ENCODE results near the gene SRRM4.

Gene SRRM4

GRCh38 chr12:119171691-119172425 lies 190.5 kb downstream of the SRRM4 start:
- DNase-seq = no peak

GRCh38 chr12:119175081-119175480 lies 193.7 kb downstream of the SRRM4 start:
- no peak for DNase-seq

- DNase-seq = no peak
These were observed 195.1 kb downstream of the SRRM4 start for GRCh38 chr12:119176267-119177055.

GRCh38 chr12:119177056-119177325 lies 195.7 kb downstream of the SRRM4 start:
- no peak for DNase-seq

GRCh38 chr12:119177724-119178380 lies 196.5 kb downstream of the SRRM4 start:
- DNase-seq = no peak

- no peak for DNase-seq
These were observed 197.4 kb downstream of the SRRM4 start, which contains the start of gene HSPB8 for GRCh38 chr12:119178544-119179334. Gene HSPB8, plus strand, starts transcription at chr12:119178931. Its CDS starts 382 bp downstream, at chr12:119179313.

GRCh38 chr12:119179335-119180021 lies 198.1 kb downstream of the SRRM4 start:
- DNase-seq = no peak

- no peak for DNase-seq
These were observed 199.2 kb downstream of the SRRM4 start for GRCh38 chr12:119180380-119181040.

- DNase-seq = no peak
These were observed 199.9 kb downstream of the SRRM4 start for GRCh38 chr12:119181202-119181601.

GRCh38 chr12:119181944-119182343 lies 200.6 kb downstream of the SRRM4 start:
- no peak for DNase-seq

GRCh38 chr12:119182701-119183493 lies 201.6 kb downstream of the SRRM4 start:
- DNase-seq = no peak

GRCh38 chr12:119183942-119184695 lies 202.8 kb downstream of the SRRM4 start:
- DNase-seq = no peak

- DNase-seq = no peak
These were observed 213.9 kb downstream of the SRRM4 start for GRCh38 chr12:119195256-119195655.

GRCh38 chr12:119198440-119198839 lies 217.1 kb downstream of the SRRM4 start:
- no peak for DNase-seq

- no peak for DNase-seq
These were observed 219.3 kb downstream of the SRRM4 start for GRCh38 chr12:119200601-119201000.

- no peak for DNase-seq
These were observed 220.6 kb downstream of the SRRM4 start for GRCh38 chr12:119201789-119202543.

- no peak for DNase-seq
These were observed 221.2 kb downstream of the SRRM4 start for GRCh38 chr12:119202544-119202943.

GRCh38 chr12:119204131-119204530 lies 222.8 kb downstream of the SRRM4 start:
- no peak for DNase-seq

GRCh38 chr12:119204671-119205285 lies 223.4 kb downstream of the SRRM4 start:
- DNase-seq = no peak

Measured in stimulated activated CD4-positive, alpha-beta T cell treated with anti-CD3 and anti-CD28 coated beads, Interleukin-1b, Interleukin-23, amount 100 ng/mL, for 48 hours (primary cell).